IMR-90 (cell line): ENCODE data around the gene CYBRD1. TPM values are rescaled to one million over a fixed set of nuclear protein-coding genes. Genes with fewer than 3 reads are reported as not detected.
A peak's percentile ranks its signal among the peaks of the same experiment; 100 is the strongest.
"Not testable (repeated sequence)": the region's sequence is repeated elsewhere in the genome, so short reads cannot be mapped to it uniquely, and the experiment has no call there.

Experiments used
- ATAC-seq: fragments of 200-7000 bp; cut with Tn5 transposase; 2 replicates; pipeline ENCODE4 v1.9.1; 2020; ENCODE audit warnings: low read depth, mild to moderate bottlenecking, moderate library complexity
- BruUV-seq: library from RNA; stranded (reverse); fragments of 400-500 nt; replicated peaks from 2 replicates; lab custom pipeline; 2021; lab: Mats Ljungman, UMichigan
- CTCF ChIA-PET: fragments of 300-600 bp; formaldehyde crosslinking; extraction: SDS; loops from one replicate; lab custom pipeline; 2021; ENCODE audit warnings: antibody characterized with exemption; lab: Yijun Ruan, JAX
- POLR2A ChIA-PET: fragments of 300-600 bp; sonication (Branson Sonifier 250); formaldehyde crosslinking; loops from one replicate; lab custom pipeline; 2022; ENCODE audit warnings: antibody characterized with exemption; ENCODE audit not compliant: unreplicated experiment; lab: Charles Lee
- DNase-seq: peaks from one replicate; pipeline ENCODE4 v3.0.0; 2013
- H2AFZ ChIP-seq: replicated peaks from 2 replicates; pipeline ENCODE3; 2013; ENCODE audit warnings: low read length, mild to moderate bottlenecking; ENCODE audit not compliant: poor library complexity
- H2AK5ac ChIP-seq: 2 replicates; pipeline ENCODE4 v1.6.1; 2013; ENCODE audit warnings: low read depth, low read length, inconsistent platforms
- H2AK9ac ChIP-seq: replicated peaks from 2 replicates; pipeline ENCODE3; 2013; ENCODE audit warnings: mild to moderate bottlenecking, low read depth, low read length, moderate library complexity; ENCODE audit not compliant: poor library complexity
- H2BK120ac ChIP-seq: 2 replicates; pipeline ENCODE4 v1.6.1; 2013; ENCODE audit warnings: low read depth, low read length, inconsistent platforms
- H2BK15ac ChIP-seq: 3 replicates; pipeline ENCODE4 v1.6.1; 2013; ENCODE audit warnings: low read depth, low read length, inconsistent platforms
- H2BK20ac ChIP-seq: 2 replicates; pipeline ENCODE4 v1.6.1; 2013; ENCODE audit warnings: low read depth, mild to moderate bottlenecking, inconsistent platforms, low read length, moderate library complexity
- H2BK5ac ChIP-seq: 2 replicates; pipeline ENCODE4 v1.6.1; 2013; ENCODE audit warnings: mild to moderate bottlenecking, low read depth, low read length, inconsistent platforms; ENCODE audit not compliant: poor library complexity, severe bottlenecking
- H3K14ac ChIP-seq: replicated peaks from 2 replicates; pipeline ENCODE4 v1.6.1; 2013; ENCODE audit warnings: low read depth, low read length, inconsistent platforms
- H3K18ac ChIP-seq: 2 replicates; pipeline ENCODE4 v1.6.1; 2013; ENCODE audit warnings: low read depth, low read length, control low read depth
- H3K23ac ChIP-seq: 2 replicates; pipeline ENCODE4 v1.6.1; 2013; ENCODE audit warnings: low read depth, low read length, inconsistent platforms
- H3K27ac ChIP-seq: 2 replicates; pipeline ENCODE4 v1.5.1; 2013; ENCODE audit warnings: mild to moderate bottlenecking, control low read depth, low read length; ENCODE audit not compliant: insufficient read depth
- H3K27me3 ChIP-seq: 2 replicates; pipeline ENCODE4 v1.6.1; 2013; ENCODE audit warnings: low read length; ENCODE audit not compliant: control insufficient read depth, insufficient read depth
- H3K36me3 ChIP-seq: 2 replicates; pipeline ENCODE4 v1.6.1; 2013; ENCODE audit warnings: low read length, mixed read lengths; ENCODE audit not compliant: control insufficient read depth, insufficient read depth
- H3K4ac ChIP-seq: 2 replicates; pipeline ENCODE4 v1.6.1; 2013; ENCODE audit warnings: low read depth, low read length, inconsistent platforms
- H3K4me1 ChIP-seq: 2 replicates; pipeline ENCODE4 v1.6.1; 2013; ENCODE audit warnings: low read length, mixed read lengths; ENCODE audit not compliant: control insufficient read depth, insufficient read depth
- H3K4me2 ChIP-seq: 2 replicates; pipeline ENCODE4 v1.6.1; 2013; ENCODE audit warnings: low read depth, mild to moderate bottlenecking, control low read depth, low read length, moderate library complexity
- H3K4me3 ChIP-seq: 2 replicates; pipeline ENCODE4 v1.5.1; 2013; ENCODE audit warnings: low read depth, mild to moderate bottlenecking, control low read depth, low read length, moderate library complexity; ENCODE audit not compliant: insufficient read depth
- H3K56ac ChIP-seq: 2 replicates; pipeline ENCODE4 v1.6.1; 2013; ENCODE audit warnings: low read length, inconsistent platforms; ENCODE audit not compliant: insufficient read depth; ENCODE audit errors: extremely low read depth
- H3K79me1 ChIP-seq, 2 experiments: 2 replicates each; pipeline ENCODE4 v1.6.1; 2013; ENCODE audit warnings: low read length in 2 of 2, inconsistent platforms in 1 of 2, low read depth in 1 of 2
- H3K9ac ChIP-seq: 2 replicates; pipeline ENCODE4 v1.6.1; 2013; ENCODE audit warnings: low read depth, low read length, control low read depth
- H3K9me1 ChIP-seq: 2 replicates; pipeline ENCODE4 v1.6.1; 2013; ENCODE audit warnings: low read length, inconsistent platforms; ENCODE audit not compliant: insufficient read depth
- H3K9me3 ChIP-seq: 2 replicates; pipeline ENCODE4 v1.6.1; 2013; ENCODE audit warnings: low read length; ENCODE audit not compliant: control insufficient read depth, insufficient read depth
- H4K20me1 ChIP-seq: 2 replicates; pipeline ENCODE4 v1.6.1; 2013; ENCODE audit warnings: low read length, inconsistent platforms; ENCODE audit not compliant: insufficient read depth
- H4K5ac ChIP-seq: 2 replicates; pipeline ENCODE4 v1.6.1; 2013; ENCODE audit warnings: mild to moderate bottlenecking, low read depth, low read length, control low read depth
- H4K8ac ChIP-seq, 2 experiments: 2 replicates each; pipeline ENCODE4 v1.6.1; 2013; ENCODE audit warnings: low read depth in 2 of 2, low read length in 2 of 2, control low read depth in 1 of 2, inconsistent platforms in 1 of 2
- H4K91ac ChIP-seq: 2 replicates; pipeline ENCODE4 v1.6.1; 2013; ENCODE audit warnings: low read depth, low read length, inconsistent platforms; ENCODE audit not compliant: insufficient read depth
- WGBS, 2 experiments: methylation state at CpG; one replicate each; pipeline versions ENCODE4 v1.1.5 to v1.1.7; 2013; ENCODE audit warnings: missing lambda C conversion rate in 2 of 2; ENCODE audit not compliant: insufficient read length in 1 of 2; ENCODE audit errors: extremely low coverage in 2 of 2; 5-methylcytosine and 5-hydroxymethylcytosine counted together
- dilution Hi-C: fragments of 300-500 bp; cut with HindIII; formaldehyde crosslinking; loops from one replicate; pipeline ENCODE4 v1.14.3; 2018; ENCODE audit warnings: low sequenced_read_pairs; ENCODE audit not compliant: unreplicated experiment
- in situ Hi-C: fragments of 300-500 bp; cut with MboI; formaldehyde crosslinking; loops from 3 replicates; pipeline ENCODE4 v1.14.3; 2019; ENCODE audit warnings: low sequenced_read_pairs, inconsistent platforms, mixed read lengths
- intact Hi-C: fragments of 100-400 bp; cut with micrococcal nuclease; formaldehyde crosslinking; loops from 2 replicates; pipeline ENCODE4 v1.10.0; 2022
- polyA plus RNA-seq, 3 experiments: library from polyadenylated mRNA; depleted of rRNA; stranded (reverse); fragments of >200 nt; gene quantifications; 2 replicates each; pipeline ENCODE4 v1.2.3, GENCODE V29; 2012; ENCODE audit warnings: low replicate concordance in 1 of 3
- total RNA-seq: library from RNA; depleted of rRNA; stranded (reverse); fragments of >200 nt; gene quantifications from 2 replicates; pipeline ENCODE4 v1.2.3, GENCODE V29; 2012

CYBRD1 gene
- total and polyA plus RNA-seq, 2 of the 4 experiments (the other 2 are of a cell fraction), result 53.2 to 103 TPM

- peak overlapping the region; percentile 61; the same call in 1 of the 2 replicates for H3K27ac ChIP-seq
- H3K56ac ChIP-seq, in situ Hi-C loops, H3K9me3 ChIP-seq, BruUV-seq, H3K9ac ChIP-seq, H4K91ac ChIP-seq, H4K20me1 ChIP-seq, H3K4me3 ChIP-seq, H3K27me3 ChIP-seq, H3K18ac ChIP-seq, H2BK15ac ChIP-seq, H2AFZ ChIP-seq, H2AK9ac ChIP-seq, dilution Hi-C loops, H3K36me3 ChIP-seq, H3K9me1 ChIP-seq, DNase-seq, H4K5ac ChIP-seq, H3K23ac ChIP-seq, H3K4me1 ChIP-seq: not testable (repeated sequence)
- intact Hi-C loops, result loop anchor here (10.0 kb wide), 1 partner anchor 376 kb away; no protein-coding TSS in a partner anchor
- peak overlapping the region; percentile 87 for H3K14ac ChIP-seq
- H2BK5ac ChIP-seq, result peak overlapping the region; percentile 45
- peak overlapping the region in 1 of 2 experiments; percentile 2; a peak in 1 of 4 replicates for H4K8ac ChIP-seq
- H3K4ac ChIP-seq, result peak overlapping the region; percentile 81
- H2BK20ac ChIP-seq, result peak overlapping the region; percentile 29; the same call in 1 of the 2 replicates
- H2BK120ac ChIP-seq, result peak overlapping the region; percentile 68; the same call in 1 of the 2 replicates
- ChIA-PET CTCF (interaction anchor here (0.6 to 0.7 kb wide), 4 partner anchors 17 to 449 kb away, joined by 3 to 4 read pairs (median 3); no protein-coding TSS in a partner anchor), POLR2A (interaction anchor here (1.5 kb wide), 1 partner anchor 8 kb away, joined by 5 read pairs; the partner anchor contains the start of gene CYBRD1)
- WGBS, 2 experiments, result no CpG with 5 or more reads among the region's 1 CpG
- peak; percentile 10; the same call in 1 of the 2 replicates for ATAC-seq
- H3K79me1 ChIP-seq, result peaks cover 12 to 62% of the 10 kb centered on the region in 2 experiments
- peak overlapping the region; percentile 71; the same call in 1 of the 2 replicates for H2AK5ac ChIP-seq
- H3K4me2 ChIP-seq, result peak overlapping the region; percentile 40
Measured at GRCh38 chr2:171530859-171531258, 8.6 kb downstream of the CYBRD1 start.
